Epithelial cell of proximal tubule (primary cell): ENCODE data around the gene XBP1. TPM values are rescaled to one million over a fixed set of nuclear protein-coding genes. Genes with fewer than 3 reads are reported as not detected.

Experiments
- DNase-seq: peaks from one replicate; pipeline ENCODE4 v3.0.0-alpha.2; 2011; ENCODE audit warnings: low read depth
- H3K4me3 ChIP-seq: 2 replicates; pipeline ENCODE4 v1.5.1; 2011; ENCODE audit warnings: low read depth, mild to moderate bottlenecking, low read length
- total RNA-seq: library from RNA; depleted of rRNA; stranded (reverse); fragments of >200 nt; gene quantifications from 2 replicates; pipeline ENCODE4 v1.2.3, GENCODE V29; 2015
- TF ChIP-seq, protein P1 (sequence below): conservative IDR thresholded peaks from 2 replicates; pipeline ENCODE4 v1.5.1; 2012; ENCODE audit warnings: low read depth, mild to moderate bottlenecking, low read length

XBP1 gene
- total RNA-seq, 1 donor from 2014 or later: 153 TPM

DNA sequence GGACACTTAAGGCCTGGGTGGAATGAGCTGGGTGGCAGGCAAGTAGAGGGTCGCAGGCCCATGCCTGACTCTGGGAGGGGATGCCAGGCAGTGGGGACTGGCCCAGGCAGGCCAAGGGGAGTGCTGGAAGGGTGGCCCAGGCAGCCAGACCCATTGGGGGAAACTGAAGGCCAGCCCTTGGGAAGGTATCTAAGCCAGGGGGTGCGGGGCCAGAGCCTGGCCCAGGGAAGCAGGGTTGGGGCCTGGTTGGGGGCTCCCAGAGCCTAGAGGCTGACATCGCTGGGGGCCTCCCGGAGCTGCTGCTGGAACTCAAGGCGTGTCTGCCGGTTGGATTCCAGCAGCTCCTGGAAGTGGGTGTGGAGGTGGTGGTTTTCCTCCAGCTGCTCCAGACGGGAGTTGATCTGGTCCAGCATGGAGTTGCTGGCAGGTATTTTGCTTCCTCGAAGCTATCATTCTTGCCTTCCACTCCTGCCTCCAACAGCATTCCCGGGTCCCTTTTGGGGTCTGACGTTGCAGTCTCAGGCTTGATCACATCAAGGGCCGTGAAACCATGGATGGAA lies 35.3 kb upstream of the XBP1 start:
- no peak overlapping the region for H3K4me3 ChIP-seq
- TF ChIP-seq, protein P1, sequence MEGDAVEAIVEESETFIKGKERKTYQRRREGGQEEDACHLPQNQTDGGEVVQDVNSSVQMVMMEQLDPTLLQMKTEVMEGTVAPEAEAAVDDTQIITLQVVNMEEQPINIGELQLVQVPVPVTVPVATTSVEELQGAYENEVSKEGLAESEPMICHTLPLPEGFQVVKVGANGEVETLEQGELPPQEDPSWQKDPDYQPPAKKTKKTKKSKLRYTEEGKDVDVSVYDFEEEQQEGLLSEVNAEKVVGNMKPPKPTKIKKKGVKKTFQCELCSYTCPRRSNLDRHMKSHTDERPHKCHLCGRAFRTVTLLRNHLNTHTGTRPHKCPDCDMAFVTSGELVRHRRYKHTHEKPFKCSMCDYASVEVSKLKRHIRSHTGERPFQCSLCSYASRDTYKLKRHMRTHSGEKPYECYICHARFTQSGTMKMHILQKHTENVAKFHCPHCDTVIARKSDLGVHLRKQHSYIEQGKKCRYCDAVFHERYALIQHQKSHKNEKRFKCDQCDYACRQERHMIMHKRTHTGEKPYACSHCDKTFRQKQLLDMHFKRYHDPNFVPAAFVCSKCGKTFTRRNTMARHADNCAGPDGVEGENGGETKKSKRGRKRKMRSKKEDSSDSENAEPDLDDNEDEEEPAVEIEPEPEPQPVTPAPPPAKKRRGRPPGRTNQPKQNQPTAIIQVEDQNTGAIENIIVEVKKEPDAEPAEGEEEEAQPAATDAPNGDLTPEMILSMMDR: no peak

DNA sequence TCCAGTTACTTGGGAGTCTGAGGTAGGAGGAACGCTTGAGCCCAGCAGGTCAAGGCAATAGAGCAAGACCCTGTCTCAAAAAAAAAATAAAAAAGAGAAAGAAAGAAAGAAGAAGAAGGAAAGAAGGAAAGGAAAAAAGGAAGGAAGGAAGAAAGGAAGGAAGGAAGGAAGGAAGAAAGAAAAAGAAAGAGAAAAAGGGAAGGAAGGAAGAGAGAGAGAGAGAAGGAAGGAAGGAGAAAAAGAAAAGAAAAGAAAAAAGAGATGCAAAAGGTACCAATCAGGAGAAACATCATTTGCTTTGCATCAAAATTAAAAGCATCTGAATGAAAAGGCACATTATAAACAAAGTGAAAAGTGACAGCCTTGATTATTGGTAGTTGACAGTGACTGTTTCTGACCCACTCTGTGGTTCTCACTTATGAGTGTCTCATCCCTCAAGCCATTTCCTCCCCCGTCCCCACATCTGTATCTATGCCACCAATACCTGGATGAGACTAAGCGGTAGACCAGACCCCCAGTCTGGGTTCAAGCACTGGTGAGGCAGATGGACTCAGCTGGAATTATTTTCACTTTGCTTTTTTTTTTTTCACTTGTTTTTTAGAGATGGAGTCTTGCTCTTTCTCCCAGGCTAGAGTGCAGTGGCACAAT lies 33.0 kb upstream of the XBP1 start:
- no peak overlapping the region for H3K4me3 ChIP-seq
- DNase-seq: no peak
- TF ChIP-seq, protein P1: no peak

More for the DNA sequence above, 35.3 kb upstream of the XBP1 start:
- no peak for DNase-seq

- no peak for DNase-seq
- no peak overlapping the region for H3K4me3 ChIP-seq
- TF ChIP-seq, protein P1: no peak
These were observed 32.4 kb upstream of the XBP1 start for GRCh38 chr22:28832731-28833130.

GRCh38 chr22:28831140-28832072 lies 31.0 kb upstream of the XBP1 start:
- TF ChIP-seq, protein P1: no peak
- DNase-seq: no peak
- no peak overlapping the region for H3K4me3 ChIP-seq

- no peak overlapping the region for H3K4me3 ChIP-seq
- TF ChIP-seq, protein P1: no peak
- no peak for DNase-seq
These were observed 30.1 kb upstream of the XBP1 start for GRCh38 chr22:28830441-28830840.

- no peak overlapping the region for H3K4me3 ChIP-seq
- TF ChIP-seq, protein P1: peak; percentile 99
These were observed 29.2 kb upstream of the XBP1 start for GRCh38 chr22:28829358-28830181.

More at GRCh38 chr22:28829358-28830181, 29.2 kb upstream of the XBP1 start:
- no peak for DNase-seq
